ENCODE data around the gene RGS7.
"Not testable (repeated sequence)": the region's sequence is repeated elsewhere in the genome, so short reads cannot be mapped to it uniquely, and the experiment has no call there.

RGS7 gene

DNA sequence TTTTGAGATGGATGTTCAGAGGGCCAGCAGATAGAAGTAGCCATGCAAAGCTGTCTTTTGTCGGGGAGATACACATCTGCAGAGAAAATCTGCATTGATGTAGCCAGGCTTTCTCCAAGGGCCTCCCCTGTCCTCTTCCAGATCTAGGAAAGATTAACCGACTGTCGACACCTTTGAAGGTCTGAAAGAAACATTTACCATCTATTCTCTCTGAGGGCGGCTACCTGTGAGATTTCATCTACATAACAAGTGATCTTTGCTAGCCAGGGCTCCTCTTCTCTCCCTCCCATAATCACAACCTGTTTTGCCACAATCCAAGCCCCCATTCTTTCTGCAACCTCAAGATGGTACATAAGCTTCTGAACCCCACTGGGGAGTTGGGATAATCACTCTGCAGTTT is 193.6 kb downstream of the RGS7 start:
- H3K36me3 ChIP-seq (ENCODE audit: control insufficient read depth in 1 of 2, insufficient read depth in 2 of 2, low read length in 2 of 2) = no peaks in the 10 kb centered on the region
- no peaks in the 10 kb centered on the region for H3K4me1 ChIP-seq (ENCODE audit: control insufficient read depth in 1 of 2, insufficient read depth in 2 of 2, low read length in 2 of 2)

GRCh38 chr1:241161188-241161689 is 195.8 kb downstream of the RGS7 start:
- H3K27me3 ChIP-seq (ENCODE audit: control insufficient read depth in 1 of 2, insufficient read depth in 2 of 2, low read length in 2 of 2) = no peaks in the 10 kb centered on the region
- H3K4me3 ChIP-seq (ENCODE audit: low read depth in 1 of 2, low read length in 2 of 2) = no peak overlapping the region
- H3K9ac ChIP-seq (ENCODE audit: low read depth in 1 of 2, low read length in 2 of 2) = no peak overlapping the region
- H3K4me1 ChIP-seq (ENCODE audit: control insufficient read depth in 1 of 2, insufficient read depth in 2 of 2, low read length in 2 of 2) = peaks cover 5 to 10% of the 10 kb centered on the region in 2 donors
- no peak overlapping the region for H3K27ac ChIP-seq (ENCODE audit: low read depth, low read length)
- H3K36me3 ChIP-seq (ENCODE audit: control insufficient read depth in 1 of 2, insufficient read depth in 2 of 2, low read length in 2 of 2) = no peaks in the 10 kb centered on the region
- no peaks in the 10 kb centered on the region for H3K9me3 ChIP-seq (ENCODE audit: control insufficient read depth in 1 of 2, low read length in 2 of 2)

More for the DNA sequence above, 193.6 kb downstream of the RGS7 start:
- H3K9ac ChIP-seq (ENCODE audit: low read depth in 1 of 2, low read length in 2 of 2) = no peak overlapping the region
- H3K27me3 ChIP-seq (ENCODE audit: control insufficient read depth in 1 of 2, insufficient read depth in 2 of 2, low read length in 2 of 2) = no peaks in the 10 kb centered on the region
- no peaks in the 10 kb centered on the region for H3K9me3 ChIP-seq (ENCODE audit: control insufficient read depth in 1 of 2, low read length in 2 of 2)
- no peak overlapping the region for H3K4me3 ChIP-seq (ENCODE audit: low read depth in 1 of 2, low read length in 2 of 2)
- no peak overlapping the region for H3K27ac ChIP-seq (ENCODE audit: low read depth, low read length)

- Histone ChIP-seq H3K9ac (ENCODE audit: low read depth in 1 of 2, low read length in 2 of 2) (no peak overlapping the region), H3K27ac (ENCODE audit: low read depth, low read length) (no peak overlapping the region), H3K4me3 (ENCODE audit: low read depth in 1 of 2, low read length in 2 of 2) (no peak overlapping the region), H3K36me3 (ENCODE audit: control insufficient read depth in 1 of 2, insufficient read depth in 2 of 2, low read length in 2 of 2) (no peaks in the 10 kb centered on the region), H3K4me1 (ENCODE audit: control insufficient read depth in 1 of 2, insufficient read depth in 2 of 2, low read length in 2 of 2) (peaks cover 5 to 14% of the 10 kb centered on the region in 2 donors), H3K9me3 (ENCODE audit: control insufficient read depth in 1 of 2, low read length in 2 of 2) (no peaks in the 10 kb centered on the region), H3K27me3 (ENCODE audit: control insufficient read depth in 1 of 2, insufficient read depth in 2 of 2, low read length in 2 of 2) (no peaks in the 10 kb centered on the region)
Observed at GRCh38 chr1:241157435-241157834, 199.6 kb downstream of the RGS7 start.

- Histone ChIP-seq H3K9ac (ENCODE audit: low read depth in 1 of 2, low read length in 2 of 2) (no peak overlapping the region), H3K9me3 (ENCODE audit: control insufficient read depth in 1 of 2, low read length in 2 of 2) (no peaks in the 10 kb centered on the region), H3K4me1 (ENCODE audit: control insufficient read depth in 1 of 2, insufficient read depth in 2 of 2, low read length in 2 of 2) (peaks cover 5 to 14% of the 10 kb centered on the region in 2 donors), H3K36me3 (ENCODE audit: control insufficient read depth in 1 of 2, insufficient read depth in 2 of 2, low read length in 2 of 2) (no peaks in the 10 kb centered on the region), H3K27me3 (ENCODE audit: control insufficient read depth in 1 of 2, insufficient read depth in 2 of 2, low read length in 2 of 2) (no peaks in the 10 kb centered on the region), H3K27ac (ENCODE audit: low read depth, low read length) (no peak overlapping the region), H3K4me3 (ENCODE audit: low read depth in 1 of 2, low read length in 2 of 2) (no peak overlapping the region)
Observed at GRCh38 chr1:241156231-241156965, 200.6 kb downstream of the RGS7 start.

GRCh38 chr1:241145881-241146280 is 211.1 kb downstream of the RGS7 start:
- H3K27me3 ChIP-seq (ENCODE audit: control insufficient read depth in 1 of 2, insufficient read depth in 2 of 2, low read length in 2 of 2) = no peaks in the 10 kb centered on the region
- no peak overlapping the region for H3K9ac ChIP-seq (ENCODE audit: low read depth in 1 of 2, low read length in 2 of 2)
- H3K4me3 ChIP-seq (ENCODE audit: low read depth in 1 of 2, low read length in 2 of 2) = no peak overlapping the region
- no peaks in the 10 kb centered on the region for H3K9me3 ChIP-seq (ENCODE audit: control insufficient read depth in 1 of 2, low read length in 2 of 2)
- no peaks in the 10 kb centered on the region for H3K36me3 ChIP-seq (ENCODE audit: control insufficient read depth in 1 of 2, insufficient read depth in 2 of 2, low read length in 2 of 2)
- peaks cover 0 to 5% of the 10 kb centered on the region in 2 donors for H3K4me1 ChIP-seq (ENCODE audit: control insufficient read depth in 1 of 2, insufficient read depth in 2 of 2, low read length in 2 of 2)
- no peak overlapping the region for H3K27ac ChIP-seq (ENCODE audit: low read depth, low read length)

GRCh38 chr1:241143765-241144442 is 213.1 kb downstream of the RGS7 start:
- Histone ChIP-seq H3K4me1 (ENCODE audit: control insufficient read depth in 1 of 2, insufficient read depth in 2 of 2, low read length in 2 of 2) (peaks cover 0 to 5% of the 10 kb centered on the region in 2 donors), H3K36me3 (ENCODE audit: control insufficient read depth in 1 of 2, insufficient read depth in 2 of 2, low read length in 2 of 2) (no peaks in the 10 kb centered on the region), H3K27me3 (ENCODE audit: control insufficient read depth in 1 of 2, insufficient read depth in 2 of 2, low read length in 2 of 2) (no peaks in the 10 kb centered on the region), H3K9ac (ENCODE audit: low read depth in 1 of 2, low read length in 2 of 2) (no peak overlapping the region), H3K4me3 (ENCODE audit: low read depth in 1 of 2, low read length in 2 of 2) (no peak overlapping the region), H3K27ac (ENCODE audit: low read depth, low read length) (no peak overlapping the region), H3K9me3 (ENCODE audit: control insufficient read depth in 1 of 2, low read length in 2 of 2) (no peaks in the 10 kb centered on the region)

DNA sequence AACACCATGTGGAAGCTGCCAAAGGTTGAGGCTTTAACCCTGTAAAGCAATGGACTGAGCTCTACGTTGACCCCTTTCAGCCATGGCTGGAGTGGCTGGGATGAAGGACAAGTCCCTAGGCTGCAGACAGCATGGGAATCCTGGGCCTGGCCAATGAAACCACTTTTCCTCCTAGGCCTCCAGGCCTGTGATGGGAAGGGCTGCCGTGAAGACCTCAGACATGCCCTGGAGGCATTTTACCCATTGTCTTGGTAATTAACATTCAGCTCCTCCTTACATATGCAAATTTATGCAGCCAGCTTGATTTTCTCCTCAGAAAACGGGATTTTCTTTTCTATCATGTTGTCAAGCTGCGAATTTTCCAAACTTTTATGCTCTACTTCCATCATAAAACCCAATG is 214.5 kb downstream of the RGS7 start:
- Histone ChIP-seq H3K27ac (ENCODE audit: low read depth, low read length) (no peak overlapping the region), H3K9me3 (ENCODE audit: control insufficient read depth in 1 of 2, low read length in 2 of 2) (no peaks in the 10 kb centered on the region), H3K36me3 (ENCODE audit: control insufficient read depth in 1 of 2, insufficient read depth in 2 of 2, low read length in 2 of 2) (no peaks in the 10 kb centered on the region)

DNA sequence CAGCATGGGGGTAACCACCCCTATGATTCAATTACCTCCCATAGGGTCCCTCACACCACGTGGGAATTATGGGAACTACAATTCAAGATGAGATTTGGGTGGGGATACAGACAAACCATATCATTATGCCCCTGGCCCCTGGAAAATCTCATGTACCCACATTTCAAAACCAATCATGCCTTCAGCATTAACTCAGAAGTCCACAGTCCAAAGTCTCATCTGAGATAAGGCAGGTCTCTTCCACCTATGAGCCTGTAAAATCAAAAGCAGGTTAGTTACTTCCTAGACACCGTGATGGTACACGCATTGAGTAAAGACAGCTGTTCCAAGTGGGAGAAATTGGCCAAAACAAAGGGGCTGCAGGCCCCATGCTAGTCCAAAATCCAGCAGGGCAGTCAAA is 215.4 kb downstream of the RGS7 start:
- H3K27ac ChIP-seq (ENCODE audit: low read depth, low read length); H3K9ac ChIP-seq (ENCODE audit: low read depth in 1 of 2, low read length in 2 of 2); H3K4me1 ChIP-seq (ENCODE audit: control insufficient read depth in 1 of 2, insufficient read depth in 2 of 2, low read length in 2 of 2); H3K36me3 ChIP-seq (ENCODE audit: control insufficient read depth in 1 of 2, insufficient read depth in 2 of 2, low read length in 2 of 2); H3K4me3 ChIP-seq (ENCODE audit: low read depth in 1 of 2, low read length in 2 of 2); H3K27me3 ChIP-seq (ENCODE audit: control insufficient read depth in 1 of 2, insufficient read depth in 2 of 2, low read length in 2 of 2); H3K9me3 ChIP-seq (ENCODE audit: control insufficient read depth in 1 of 2, low read length in 2 of 2): not testable (repeated sequence)

More for the DNA sequence above, 214.5 kb downstream of the RGS7 start:
- H3K4me3 ChIP-seq (ENCODE audit: low read depth in 1 of 2, low read length in 2 of 2) = no peak overlapping the region
- no peaks in the 10 kb centered on the region for H3K27me3 ChIP-seq (ENCODE audit: control insufficient read depth in 1 of 2, insufficient read depth in 2 of 2, low read length in 2 of 2)
- H3K9ac ChIP-seq (ENCODE audit: low read depth in 1 of 2, low read length in 2 of 2) = no peak overlapping the region
- peaks cover 0 to 5% of the 10 kb centered on the region in 2 donors for H3K4me1 ChIP-seq (ENCODE audit: control insufficient read depth in 1 of 2, insufficient read depth in 2 of 2, low read length in 2 of 2)

DNA sequence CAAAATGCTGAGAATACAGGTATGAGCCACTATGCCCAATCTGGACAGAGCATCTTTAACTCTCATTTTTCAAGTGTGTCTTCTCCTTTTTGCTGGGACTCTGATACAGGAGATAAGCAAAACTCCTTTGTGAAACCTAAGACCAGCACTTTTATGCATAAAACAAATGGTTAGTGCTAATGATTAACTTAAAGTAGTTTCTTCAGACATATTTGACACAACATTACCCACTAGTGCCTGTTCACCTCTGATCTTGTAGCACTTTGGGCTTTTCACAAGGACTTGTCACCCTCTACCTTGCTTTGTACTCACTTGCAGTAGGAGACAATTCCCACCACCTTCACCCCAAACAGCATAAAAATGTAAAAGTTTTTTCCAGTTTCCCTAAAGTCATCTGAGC is 216.3 kb downstream of the RGS7 start:
- Histone ChIP-seq H3K9ac (ENCODE audit: low read depth in 1 of 2, low read length in 2 of 2) (no peak overlapping the region), H3K9me3 (ENCODE audit: control insufficient read depth in 1 of 2, low read length in 2 of 2) (no peaks in the 10 kb centered on the region), H3K27me3 (ENCODE audit: control insufficient read depth in 1 of 2, insufficient read depth in 2 of 2, low read length in 2 of 2) (no peaks in the 10 kb centered on the region), H3K27ac (ENCODE audit: low read depth, low read length) (no peak overlapping the region), H3K4me3 (ENCODE audit: low read depth in 1 of 2, low read length in 2 of 2) (no peak overlapping the region), H3K36me3 (ENCODE audit: control insufficient read depth in 1 of 2, insufficient read depth in 2 of 2, low read length in 2 of 2) (no peaks in the 10 kb centered on the region), H3K4me1 (ENCODE audit: control insufficient read depth in 1 of 2, insufficient read depth in 2 of 2, low read length in 2 of 2) (peaks cover 0 to 5% of the 10 kb centered on the region in 2 donors)

GRCh38 chr1:241139047-241139446 is 218.0 kb downstream of the RGS7 start:
- no peaks in the 10 kb centered on the region for H3K36me3 ChIP-seq (ENCODE audit: control insufficient read depth in 1 of 2, insufficient read depth in 2 of 2, low read length in 2 of 2)
- no peak overlapping the region for H3K4me3 ChIP-seq (ENCODE audit: low read depth in 1 of 2, low read length in 2 of 2)
- no peak overlapping the region for H3K27ac ChIP-seq (ENCODE audit: low read depth, low read length)
- no peaks in the 10 kb centered on the region for H3K27me3 ChIP-seq (ENCODE audit: control insufficient read depth in 1 of 2, insufficient read depth in 2 of 2, low read length in 2 of 2)
- H3K4me1 ChIP-seq (ENCODE audit: control insufficient read depth in 1 of 2, insufficient read depth in 2 of 2, low read length in 2 of 2) = peaks cover 0 to 5% of the 10 kb centered on the region in 2 donors
- no peak overlapping the region for H3K9ac ChIP-seq (ENCODE audit: low read depth in 1 of 2, low read length in 2 of 2)
- H3K9me3 ChIP-seq (ENCODE audit: control insufficient read depth in 1 of 2, low read length in 2 of 2) = no peaks in the 10 kb centered on the region

Measured in duodenal mucosa (tissue), 2 donors.